ENCODE results near the gene LTBP3.

Gene LTBP3

DNA sequence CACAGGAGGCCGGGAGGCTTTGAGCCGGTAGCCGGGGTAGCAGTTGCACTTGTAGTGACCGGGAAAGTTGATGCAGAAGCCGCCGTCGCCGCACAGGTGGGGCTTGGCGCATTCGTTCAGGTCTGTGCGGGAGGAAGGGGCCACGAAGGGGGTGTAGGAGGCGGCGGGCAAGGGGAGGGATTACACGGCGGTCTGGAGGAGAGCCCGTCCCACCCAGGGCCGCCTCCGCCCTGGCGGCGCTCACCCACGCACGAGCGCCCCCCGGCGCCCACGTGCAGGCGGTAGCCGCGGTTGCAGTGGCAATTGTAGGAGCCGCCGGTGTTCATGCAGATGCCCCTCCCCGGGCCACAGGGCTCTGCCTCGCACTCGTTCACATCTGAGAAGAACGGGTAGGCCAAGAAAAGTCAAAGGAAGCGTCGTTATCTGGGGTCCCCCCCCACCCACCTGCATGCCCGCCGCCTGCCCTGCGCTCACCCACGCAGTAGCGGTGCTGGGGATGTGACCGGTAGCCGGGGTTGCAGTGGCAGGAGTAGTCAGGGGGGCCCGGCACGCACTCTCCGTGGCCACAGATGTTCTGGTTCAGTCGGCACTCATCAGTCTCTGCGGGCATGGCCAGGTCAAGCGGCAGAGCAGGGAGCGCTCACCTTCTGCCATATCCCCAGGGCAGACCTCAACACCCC, 10.6 kb downstream of the LTBP3 start:
- WGBS, result 55% methylated on average over 52 of the region's 52 CpGs
- no peak overlapping the region for H3K4ac ChIP-seq (ENCODE audit: low read depth in 1 of 2, low read length in 2 of 2)
- H3K36me3 ChIP-seq (ENCODE audit: control insufficient read depth in 1 of 2, insufficient read depth in 2 of 2, low read depth in 1 of 2, low read length in 2 of 2), result peaks cover 72 to 78% of the 10 kb centered on the region in 2 experiments
- no peak overlapping the region for H2AFZ ChIP-seq (ENCODE audit: low read depth, low read length)
- H3K27me3 ChIP-seq (ENCODE audit: control insufficient read depth in 1 of 2, insufficient read depth in 1 of 2, low read length in 2 of 2), result no peaks in the 10 kb centered on the region
- no peak overlapping the region for H2BK12ac ChIP-seq (ENCODE audit: low read length in 2 of 2)
- no peak overlapping the region for H3K9ac ChIP-seq (ENCODE audit: low read length)
- no peak overlapping the region for H4K91ac ChIP-seq (ENCODE audit: low read length)
- no peak overlapping the region for H4K8ac ChIP-seq (ENCODE audit: low read length)
- peak overlapping the region in 1 of 2 experiments; percentile 23 for H3K23ac ChIP-seq (ENCODE audit: low read length in 2 of 2)
- no peak overlapping the region for H2BK5ac ChIP-seq (ENCODE audit: low read depth, low read length, poor library complexity, severe bottlenecking)
- H3K4me3 ChIP-seq (ENCODE audit: insufficient read depth in 1 of 2, low read depth in 1 of 2, low read length in 2 of 2), result no peak overlapping the region
- no peaks in the 10 kb centered on the region for H3K9me3 ChIP-seq (ENCODE audit: control insufficient read depth, low read length)
- DNase-seq, result no peak
- no peak overlapping the region for H3K18ac ChIP-seq (ENCODE audit: low read depth in 1 of 2, low read length in 2 of 2)
- no peak overlapping the region for H2BK15ac ChIP-seq (ENCODE audit: low read depth, poor library complexity, severe bottlenecking)
- H3K79me1 ChIP-seq (replicated peaks; ENCODE audit: low read length, poor library complexity, severe bottlenecking), result peaks cover 4% of the 10 kb centered on the region
- no peak overlapping the region for H2BK120ac ChIP-seq (ENCODE audit: low read depth, low read length)
- peaks cover 14% of the 10 kb centered on the region for H3K4me1 ChIP-seq (ENCODE audit: control insufficient read depth, insufficient read depth, low read depth, low read length)
- H2AK5ac ChIP-seq (ENCODE audit: low read length, severe bottlenecking), result no peak overlapping the region
- H3K14ac ChIP-seq (ENCODE audit: low read length in 2 of 2), result no peak overlapping the region
- no peak overlapping the region for H3K27ac ChIP-seq (ENCODE audit: low read length, poor library complexity, severe bottlenecking)
- no peak overlapping the region for H3K4me2 ChIP-seq (ENCODE audit: low read length, poor library complexity, severe bottlenecking)

GRCh38 chr11:65546217-65546958, 11.8 kb downstream of the LTBP3 start:
- peak; percentile 60 for DNase-seq

DNA sequence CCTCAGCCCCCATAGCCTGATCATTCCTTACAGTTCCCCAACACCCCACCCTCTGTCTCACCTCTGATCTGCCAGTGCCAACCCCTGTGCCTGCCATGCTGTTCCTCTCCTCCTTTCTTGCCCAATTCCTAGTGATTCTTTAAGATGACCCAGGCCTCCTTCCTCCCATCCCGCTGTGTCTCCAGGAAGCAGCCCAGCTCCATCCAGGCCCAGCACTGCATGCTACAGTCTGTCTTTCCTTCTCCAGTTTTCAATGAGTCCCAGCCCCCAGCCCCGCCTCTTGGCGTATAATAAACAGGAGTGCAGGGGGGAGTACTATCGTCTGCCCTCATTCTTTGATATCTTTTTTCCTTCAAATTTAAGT, 12.3 kb downstream of the LTBP3 start:
- Histone ChIP-seq H4K91ac (ENCODE audit: low read length) (no peak overlapping the region), H3K4me2 (ENCODE audit: low read length, poor library complexity, severe bottlenecking) (no peak overlapping the region), H3K27me3 (ENCODE audit: control insufficient read depth in 1 of 2, insufficient read depth in 1 of 2, low read length in 2 of 2) (no peaks in the 10 kb centered on the region), H2AK5ac (ENCODE audit: low read length, severe bottlenecking) (no peak overlapping the region), H3K23ac (ENCODE audit: low read length in 2 of 2) (peak overlapping the region in 1 of 2 experiments; percentile 42), H3K79me1 (replicated peaks; ENCODE audit: low read length, poor library complexity, severe bottlenecking) (no peaks in the 10 kb centered on the region), H3K18ac (ENCODE audit: low read depth in 1 of 2, low read length in 2 of 2) (no peak overlapping the region), H3K9me3 (ENCODE audit: control insufficient read depth, low read length) (no peaks in the 10 kb centered on the region), H3K9ac (ENCODE audit: low read length) (no peak overlapping the region), H3K4ac (ENCODE audit: low read depth in 1 of 2, low read length in 2 of 2) (no peak overlapping the region), H2BK15ac (ENCODE audit: low read depth, poor library complexity, severe bottlenecking) (no peak overlapping the region), H3K4me1 (ENCODE audit: control insufficient read depth, insufficient read depth, low read depth, low read length) (peaks cover 16% of the 10 kb centered on the region), H2BK5ac (ENCODE audit: low read depth, low read length, poor library complexity, severe bottlenecking) (no peak overlapping the region), H3K36me3 (ENCODE audit: control insufficient read depth in 1 of 2, insufficient read depth in 2 of 2, low read depth in 1 of 2, low read length in 2 of 2) (peaks cover 60 to 69% of the 10 kb centered on the region in 2 experiments), H4K8ac (ENCODE audit: low read length) (no peak overlapping the region), H2BK12ac (ENCODE audit: low read length in 2 of 2) (no peak overlapping the region), H2BK120ac (ENCODE audit: low read depth, low read length) (no peak overlapping the region), H3K4me3 (ENCODE audit: insufficient read depth in 1 of 2, low read depth in 1 of 2, low read length in 2 of 2) (no peak overlapping the region), H2AFZ (ENCODE audit: low read depth, low read length) (no peak overlapping the region), H3K27ac (ENCODE audit: low read length, poor library complexity, severe bottlenecking) (no peak overlapping the region), H3K14ac (ENCODE audit: low read length in 2 of 2) (no peak overlapping the region)
- no peak for DNase-seq
- WGBS, result 75% methylated on average over 4 of the region's 4 CpGs

More at GRCh38 chr11:65546217-65546958, 11.8 kb downstream of the LTBP3 start:
- Histone ChIP-seq H3K4me3 (ENCODE audit: insufficient read depth in 1 of 2, low read depth in 1 of 2, low read length in 2 of 2) (no peak overlapping the region), H3K4ac (ENCODE audit: low read depth in 1 of 2, low read length in 2 of 2) (no peak overlapping the region), H2BK12ac (ENCODE audit: low read length in 2 of 2) (no peak overlapping the region), H3K14ac (ENCODE audit: low read length in 2 of 2) (no peak overlapping the region), H2AFZ (ENCODE audit: low read depth, low read length) (no peak overlapping the region), H3K9ac (ENCODE audit: low read length) (no peak overlapping the region), H2AK5ac (ENCODE audit: low read length, severe bottlenecking) (no peak overlapping the region), H3K27me3 (ENCODE audit: control insufficient read depth in 1 of 2, insufficient read depth in 1 of 2, low read length in 2 of 2) (no peaks in the 10 kb centered on the region), H3K79me1 (replicated peaks; ENCODE audit: low read length, poor library complexity, severe bottlenecking) (peaks cover 2% of the 10 kb centered on the region), H4K8ac (ENCODE audit: low read length) (no peak overlapping the region), H3K9me3 (ENCODE audit: control insufficient read depth, low read length) (no peaks in the 10 kb centered on the region), H4K91ac (ENCODE audit: low read length) (no peak overlapping the region), H3K18ac (ENCODE audit: low read depth in 1 of 2, low read length in 2 of 2) (no peak overlapping the region), H3K4me2 (ENCODE audit: low read length, poor library complexity, severe bottlenecking) (peak overlapping the region; percentile 40), H3K4me1 (ENCODE audit: control insufficient read depth, insufficient read depth, low read depth, low read length) (peaks cover 14% of the 10 kb centered on the region), H2BK5ac (ENCODE audit: low read depth, low read length, poor library complexity, severe bottlenecking) (no peak overlapping the region), H3K27ac (ENCODE audit: low read length, poor library complexity, severe bottlenecking) (no peak overlapping the region), H2BK120ac (ENCODE audit: low read depth, low read length) (no peak overlapping the region), H2BK15ac (ENCODE audit: low read depth, poor library complexity, severe bottlenecking) (no peak overlapping the region), H3K36me3 (ENCODE audit: control insufficient read depth in 1 of 2, insufficient read depth in 2 of 2, low read depth in 1 of 2, low read length in 2 of 2) (peaks cover 61 to 75% of the 10 kb centered on the region in 2 experiments), H3K23ac (ENCODE audit: low read length in 2 of 2) (no peak overlapping the region)
- 5% methylated on average over 52 of the region's 64 CpGs for WGBS

GRCh38 chr11:65542738-65543390, 15.3 kb downstream of the LTBP3 start:
- no peak overlapping the region for H3K23ac ChIP-seq (ENCODE audit: low read length in 2 of 2)
- H4K8ac ChIP-seq (ENCODE audit: low read length), result no peak overlapping the region
- no peak overlapping the region for H3K18ac ChIP-seq (ENCODE audit: low read depth in 1 of 2, low read length in 2 of 2)
- H3K9me3 ChIP-seq (ENCODE audit: control insufficient read depth, low read length), result no peaks in the 10 kb centered on the region
- H2BK5ac ChIP-seq (ENCODE audit: low read depth, low read length, poor library complexity, severe bottlenecking), result no peak overlapping the region
- no peak overlapping the region for H3K4ac ChIP-seq (ENCODE audit: low read depth in 1 of 2, low read length in 2 of 2)
- peaks cover 33% of the 10 kb centered on the region for H3K4me1 ChIP-seq (ENCODE audit: control insufficient read depth, insufficient read depth, low read depth, low read length)
- peaks cover 57 to 65% of the 10 kb centered on the region in 2 experiments for H3K36me3 ChIP-seq (ENCODE audit: control insufficient read depth in 1 of 2, insufficient read depth in 2 of 2, low read depth in 1 of 2, low read length in 2 of 2)
- H3K9ac ChIP-seq (ENCODE audit: low read length), result no peak overlapping the region
- H3K4me3 ChIP-seq (ENCODE audit: insufficient read depth in 1 of 2, low read depth in 1 of 2, low read length in 2 of 2), result no peak overlapping the region
- no peak for DNase-seq
- H2AFZ ChIP-seq (ENCODE audit: low read depth, low read length), result no peak overlapping the region
- H3K79me1 ChIP-seq (replicated peaks; ENCODE audit: low read length, poor library complexity, severe bottlenecking), result peaks cover 3% of the 10 kb centered on the region
- no peak overlapping the region for H2BK15ac ChIP-seq (ENCODE audit: low read depth, poor library complexity, severe bottlenecking)
- H3K4me2 ChIP-seq (ENCODE audit: low read length, poor library complexity, severe bottlenecking), result no peak overlapping the region
- WGBS, result over 99% methylated on average over 3 of the region's 3 CpGs
- no peaks in the 10 kb centered on the region for H3K27me3 ChIP-seq (ENCODE audit: control insufficient read depth in 1 of 2, insufficient read depth in 1 of 2, low read length in 2 of 2)
- H2BK12ac ChIP-seq (ENCODE audit: low read length in 2 of 2), result no peak overlapping the region
- no peak overlapping the region for H4K91ac ChIP-seq (ENCODE audit: low read length)
- H2AK5ac ChIP-seq (ENCODE audit: low read length, severe bottlenecking), result no peak overlapping the region
- no peak overlapping the region for H3K27ac ChIP-seq (ENCODE audit: low read length, poor library complexity, severe bottlenecking)
- H3K14ac ChIP-seq (ENCODE audit: low read length in 2 of 2), result no peak overlapping the region
- no peak overlapping the region for H2BK120ac ChIP-seq (ENCODE audit: low read depth, low read length)

Data from mesenchymal stem cell (in vitro differentiated cells and primary cell).